Endothelial cell of umbilical vein (primary cell): Measurements from ENCODE around the gene TSPAN15. TPM values are rescaled to one million over a fixed set of nuclear protein-coding genes. Genes with fewer than 3 reads are reported as not detected.

Experiments
- BruUV-seq: library from RNA; stranded (reverse); fragments of 400-500 nt; replicated peaks from 2 replicates; lab custom pipeline; 2021; lab: Mats Ljungman, UMichigan
- CTCF ChIA-PET: fragments of 300-600, 350-600 bp; sonication (Branson Sonifier 250); formaldehyde crosslinking; loops from one replicate; lab custom pipeline; 2021; ENCODE audit warnings: antibody characterized with exemption, inconsistent platforms; lab: Charles Lee
- POLR2A ChIA-PET: fragments of 300-600, 350-600 bp; sonication (Branson Sonifier 250); formaldehyde crosslinking; loops from one replicate; lab custom pipeline; 2021; ENCODE audit warnings: antibody characterized with exemption, inconsistent platforms; lab: Charles Lee
- DNase-seq: peaks from one replicate; pipeline ENCODE4 v3.0.0-alpha.2; 2011; ENCODE audit warnings: low read depth, low spot score
- FAIRE-seq: peaks from 2 replicates; lab custom pipeline; 2011; peaks lifted over from hg19 to GRCh38; lab: Jason Lieb, UNC
- H2AFZ ChIP-seq: 2 replicates; pipeline ENCODE4 v1.6.0; 2012; ENCODE audit warnings: low read depth, low read length, control low read depth, inconsistent platforms
- H3K27ac ChIP-seq: 2 replicates; pipeline ENCODE4 v1.5.1; 2011; ENCODE audit warnings: low read depth, mild to moderate bottlenecking, control low read depth, low read length, moderate library complexity; ENCODE audit not compliant: insufficient read depth
- H3K27me3 ChIP-seq, 2 experiments: 2 replicates each; pipeline versions ENCODE4 v1.6.0 to v1.6.1; 2011; ENCODE audit warnings: low read length in 2 of 2, mixed read lengths in 1 of 2; ENCODE audit not compliant: control insufficient read depth in 2 of 2, insufficient read depth in 2 of 2
- H3K36me3 ChIP-seq, 2 experiments: 2 replicates in 1 of 2; 3 replicates in 1 of 2; pipeline ENCODE4 v1.5.1; 2011; ENCODE audit warnings: low read length in 2 of 2, mild to moderate bottlenecking in 1 of 2, moderate library complexity in 1 of 2; ENCODE audit not compliant: control insufficient read depth in 2 of 2, insufficient read depth in 2 of 2; ENCODE audit errors: extremely low read depth in 1 of 2
- H3K4me1 ChIP-seq: 3 replicates; pipeline ENCODE4 v1.5.1; 2011; ENCODE audit warnings: mild to moderate bottlenecking, low read length; ENCODE audit not compliant: control insufficient read depth, insufficient read depth; ENCODE audit errors: extremely low read depth
- H3K4me2 ChIP-seq: 2 replicates; pipeline ENCODE4 v1.6.1; 2011; ENCODE audit warnings: low read length, control low read depth, mixed read lengths; ENCODE audit not compliant: insufficient read depth
- H3K4me3 ChIP-seq, 3 experiments: fragments of 200-600 bp in 1 of 3; sonication (generic), shearing (Covaris generic) in 1 of 3; replicated peaks in 1 of 3; 2 replicates each; pipeline ENCODE4 v1.5.1; 2011 to 2016; ENCODE audit warnings: control low read depth in 3 of 3, low read length in 3 of 3, mild to moderate bottlenecking in 2 of 3, inconsistent platforms in 1 of 3, low read depth in 1 of 3, moderate library complexity in 1 of 3; ENCODE audit not compliant: insufficient read depth in 1 of 3
- H3K79me2 ChIP-seq: 2 replicates; pipeline ENCODE4 v1.6.0; 2012; ENCODE audit warnings: low read length, inconsistent platforms; ENCODE audit not compliant: control insufficient read depth, insufficient read depth
- H3K9ac ChIP-seq: replicated peaks from 2 replicates; pipeline ENCODE3; 2011; ENCODE audit warnings: low read length, control low read depth; ENCODE audit not compliant: insufficient read depth; ENCODE audit errors: extremely low read depth
- H3K9me1 ChIP-seq: replicated peaks from 3 replicates; pipeline ENCODE4 v1.6.0; 2011; ENCODE audit warnings: mild to moderate bottlenecking, low read length; ENCODE audit not compliant: control insufficient read depth, insufficient read depth; ENCODE audit errors: extremely low read depth
- H3K9me3 ChIP-seq: replicated peaks from 2 replicates; pipeline ENCODE4 v1.5.1; 2012; ENCODE audit warnings: low read length, inconsistent platforms; ENCODE audit not compliant: control insufficient read depth, insufficient read depth
- H4K20me1 ChIP-seq: replicated peaks from 2 replicates; pipeline ENCODE3; 2011; ENCODE audit warnings: mild to moderate bottlenecking, low read length; ENCODE audit not compliant: control insufficient read depth, insufficient read depth; ENCODE audit errors: extremely low read depth
- CTCF ChIP-seq, 2 donors: IDR thresholded peaks; 1 replicate in 1 of 2; 2 replicates in 1 of 2; pipeline ENCODE4 v1.5.1; 2011; ENCODE audit warnings: low read length in 2 of 2, mild to moderate bottlenecking in 2 of 2, moderate library complexity in 2 of 2, control low read depth in 1 of 2, inconsistent platforms in 1 of 2, low read depth in 1 of 2; ENCODE audit not compliant: insufficient read depth in 1 of 2; ENCODE audit errors: extremely low read depth in 1 of 2
- EZH2 ChIP-seq: IDR thresholded peaks from 2 replicates; pipeline ENCODE4 v1.6.1; 2012; ENCODE audit warnings: borderline replicate concordance, low read depth, mild to moderate bottlenecking, moderate library complexity, low read length, inconsistent platforms; ENCODE audit not compliant: severe bottlenecking
- FOS ChIP-seq: IDR thresholded peaks from 2 replicates; pipeline ENCODE4 v1.6.1; 2011; ENCODE audit warnings: mild to moderate bottlenecking, low read length, moderate library complexity, borderline replicate concordance; ENCODE audit not compliant: insufficient read depth
- GATA2 ChIP-seq: IDR thresholded peaks from 2 replicates; pipeline ENCODE4 v1.7.0; 2011; ENCODE audit warnings: low read depth, mild to moderate bottlenecking, moderate library complexity, mixed read lengths, low read length; ENCODE audit not compliant: insufficient read length, insufficient read depth
- JUN ChIP-seq: IDR thresholded peaks from 2 replicates; pipeline ENCODE4 v1.6.1; 2011; ENCODE audit warnings: borderline replicate concordance, low read depth; ENCODE audit not compliant: insufficient read length, insufficient read depth
- MAX ChIP-seq: IDR thresholded peaks from 2 replicates; pipeline ENCODE4 v1.6.1; 2011; ENCODE audit not compliant: insufficient read depth, insufficient read length
- MYC ChIP-seq: IDR thresholded peaks from one replicate; pipeline ENCODE4 v1.6.1; 2011; ENCODE audit warnings: mild to moderate bottlenecking, low read depth, low read length
- POLR2A ChIP-seq: IDR thresholded peaks from 2 replicates; pipeline ENCODE4 v1.6.1; 2012; ENCODE audit warnings: low read depth, mild to moderate bottlenecking, control low read depth, low read length
- POLR2AphosphoS5 ChIP-seq: IDR thresholded peaks from 2 replicates; pipeline ENCODE4 v1.6.1; 2012; ENCODE audit warnings: low read depth, mild to moderate bottlenecking, control low read depth, low read length, moderate library complexity; ENCODE audit not compliant: insufficient read depth
- dilution Hi-C: fragments of 300-500 bp; cut with MboI; formaldehyde crosslinking; loops from one replicate; pipeline ENCODE4 v1.15.0; 2019; ENCODE audit warnings: low sequenced_read_pairs; ENCODE audit not compliant: extremely low pct_ligation_motif_present
- intact Hi-C: fragments of 100-400 bp; cut with micrococcal nuclease; formaldehyde crosslinking; loops from one replicate; pipeline ENCODE4 v1.10.0; 2022
- polyA plus RNA-seq, 4 experiments: library from polyadenylated mRNA; depleted of rRNA in 3 of 4; stranded (reverse) in 3 of 4; unstranded in 1 of 4; fragments of >200 nt; gene quantifications; 2 replicates each; pipeline versions ENCODE4 v1.2.1 to v1.2.3, GENCODE V29; 2011 to 2012; ENCODE audit warnings: missing spikeins in 1 of 4
- total RNA-seq: library from RNA; stranded (reverse); gene quantifications from 2 replicates; pipeline ENCODE4 v1.2.3, GENCODE V29; 2021

Gene TSPAN15
- total and polyA plus RNA-seq, 2 donors (not counting 3 experiments of a cell fraction or from before 2014, with no cell fraction given) = 78.4 to 189 TPM

GRCh38 chr10:69470463-69471384 lies 19.5 kb downstream of the TSPAN15 start:
- Histone ChIP-seq H3K27ac (no peak overlapping the region), H3K9me1 (no peaks in the 10 kb centered on the region), H3K9me3 (no peaks in the 10 kb centered on the region), H3K79me2 (peaks cover 4% of the 10 kb centered on the region), H3K4me1 (peaks cover 43% of the 10 kb centered on the region), H2AFZ (no peak overlapping the region), H4K20me1 (no peaks in the 10 kb centered on the region), H3K27me3 (no peaks in the 10 kb centered on the region), H3K36me3 (no peaks in the 10 kb centered on the region), H3K4me2 (no peak overlapping the region), H3K4me3 (no peak overlapping the region), H3K9ac (no peak overlapping the region)
- DNase-seq = no peak
- CTCF ChIA-PET = interaction anchor here (1.3 to 5.3 kb wide), 3 partner anchors 11 to 36 kb away, joined by 3 to 60 read pairs (median 4); partner anchors contain the start of gene TSPAN15
- intact Hi-C loops = no loop called here
- no TSS peak for BruUV-seq
- TF ChIP-seq POLR2A (no peak), MAX (no peak), EZH2 (no peak), CTCF (IDR thresholded peaks at IDR 0.05; ENCODE audit: extremely low read depth in 1 of 2, insufficient read depth in 1 of 2, low read depth in 1 of 2, low read length in 2 of 2) (no peak), POLR2AphosphoS5 (no peak), JUN (no peak), MYC (no peak), FOS (no peak), GATA2 (no peak)
- FAIRE-seq = no peak
- dilution Hi-C loops = no loop called here
- POLR2A ChIA-PET = no interaction called here
